Stimulated activated naive CD4-positive, alpha-beta T cell (primary cell): Measurements from ENCODE around the gene GPR18.

Experiments
- DNase-seq, 6 experiments: peaks; one replicate each; lab custom pipeline; 2025; lab: John Stamatoyannopoulos, UW

The GPR18 gene, protein sequence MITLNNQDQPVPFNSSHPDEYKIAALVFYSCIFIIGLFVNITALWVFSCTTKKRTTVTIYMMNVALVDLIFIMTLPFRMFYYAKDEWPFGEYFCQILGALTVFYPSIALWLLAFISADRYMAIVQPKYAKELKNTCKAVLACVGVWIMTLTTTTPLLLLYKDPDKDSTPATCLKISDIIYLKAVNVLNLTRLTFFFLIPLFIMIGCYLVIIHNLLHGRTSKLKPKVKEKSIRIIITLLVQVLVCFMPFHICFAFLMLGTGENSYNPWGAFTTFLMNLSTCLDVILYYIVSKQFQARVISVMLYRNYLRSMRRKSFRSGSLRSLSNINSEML

GRCh38 chr13:99258210-99258860 lies at the start of gene GPR18:
TSS of gene GPR18 (minus strand) at chr13:99258379. CDS start at chr13:99255872, 2,507 bp downstream.
- peak in 5 of 6 experiments; percentile 13 to 75 (median 72) for DNase-seq

GRCh38 chr13:99307648-99308339 lies 49.6 kb upstream of the GPR18 start:
- no peak for DNase-seq

DNA sequence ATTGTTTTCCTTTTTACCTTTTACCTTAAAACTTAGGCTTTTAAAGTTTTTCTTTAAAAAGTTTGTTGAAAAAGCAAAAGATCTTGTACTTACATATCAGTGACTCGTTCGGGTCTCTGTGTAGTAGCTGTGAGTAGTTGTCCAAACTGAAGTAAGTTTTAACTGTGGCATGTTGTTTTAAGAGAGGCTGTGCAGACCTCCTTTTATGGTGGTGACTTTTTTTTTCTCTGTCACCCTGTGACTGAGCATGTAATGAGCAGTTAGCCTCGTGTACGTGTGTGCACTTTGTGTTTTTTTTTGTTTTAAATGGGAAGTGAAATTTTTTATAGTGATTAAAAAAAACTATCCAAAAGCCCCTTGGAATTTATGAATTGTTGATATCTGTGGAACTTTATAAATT lies 49.1 kb upstream of the GPR18 start, which contains the start of gene GPR183:
Gene GPR183 (minus strand): TSS at position 153 of the 400 bp plus-strand sequence. CDS start 11,254 bp downstream, outside the sequence.
- DNase-seq, result peak in 3 of 6 experiments; percentile 72 to 81 (median 81)

DNA sequence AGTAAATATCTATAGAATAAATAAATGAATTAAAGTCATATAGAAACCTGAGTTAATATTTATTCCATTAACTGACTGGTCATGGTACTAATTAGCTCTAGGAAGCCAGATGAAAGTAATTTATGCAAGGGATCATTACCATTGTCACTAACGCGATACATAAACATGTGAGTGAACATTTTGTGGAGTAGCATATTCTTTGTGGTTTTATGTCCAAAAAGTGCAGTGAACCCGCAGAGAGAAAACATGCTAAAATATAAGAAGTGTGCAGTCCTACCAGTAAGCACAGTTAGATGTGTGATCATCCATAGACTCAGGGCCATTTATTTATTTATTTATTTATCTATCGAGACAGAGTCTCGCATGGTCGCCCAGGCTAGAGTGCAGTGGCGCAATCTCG lies 47.4 kb upstream of the GPR18 start:
- peak in 1 of 6 experiments; percentile 44 for DNase-seq

DNA sequence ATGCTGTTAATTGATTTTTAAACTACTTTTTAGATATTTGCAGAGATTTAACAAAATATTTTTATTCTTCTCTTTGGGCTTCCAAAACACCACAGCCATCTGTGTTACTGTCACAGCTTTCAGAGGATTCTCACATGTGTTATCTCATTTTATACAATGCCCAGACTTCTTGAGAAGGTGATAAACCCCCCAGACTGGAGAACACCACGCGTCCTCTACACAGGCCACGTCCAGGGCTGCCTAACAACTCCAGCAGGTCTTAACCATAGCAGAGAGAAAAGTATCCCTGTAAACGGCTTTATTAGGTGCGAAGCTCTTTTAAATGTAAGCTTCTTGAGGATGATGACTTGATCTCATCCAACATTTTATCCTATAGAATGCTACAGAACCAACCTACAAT lies 47.0 kb upstream of the GPR18 start:
- DNase-seq, result no peak

DNA sequence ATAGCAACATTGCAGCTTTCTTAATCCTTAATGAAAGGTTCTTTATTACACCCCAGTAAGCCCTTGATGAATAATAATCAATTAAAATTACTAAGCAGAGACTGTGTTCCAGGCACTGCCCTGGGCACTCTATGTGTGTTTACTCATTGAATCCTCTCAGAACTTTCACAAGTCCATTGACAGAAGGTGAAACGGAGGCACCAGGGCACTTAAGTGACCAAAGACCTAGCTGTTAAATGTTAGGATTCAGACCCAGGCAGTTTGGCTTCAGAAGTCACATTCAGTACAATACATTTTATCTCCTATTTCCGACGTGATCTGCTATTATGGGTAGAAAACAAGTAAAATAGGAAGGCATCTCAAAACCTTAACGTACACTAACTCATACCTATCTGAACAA lies 46.4 kb upstream of the GPR18 start:
- DNase-seq, result peak in 1 of 6 experiments; percentile 24

- peak; percentile 13 to 44 (median 31) for DNase-seq
Measured at GRCh38 chr13:99303863-99304521, 45.8 kb upstream of the GPR18 start.

DNA sequence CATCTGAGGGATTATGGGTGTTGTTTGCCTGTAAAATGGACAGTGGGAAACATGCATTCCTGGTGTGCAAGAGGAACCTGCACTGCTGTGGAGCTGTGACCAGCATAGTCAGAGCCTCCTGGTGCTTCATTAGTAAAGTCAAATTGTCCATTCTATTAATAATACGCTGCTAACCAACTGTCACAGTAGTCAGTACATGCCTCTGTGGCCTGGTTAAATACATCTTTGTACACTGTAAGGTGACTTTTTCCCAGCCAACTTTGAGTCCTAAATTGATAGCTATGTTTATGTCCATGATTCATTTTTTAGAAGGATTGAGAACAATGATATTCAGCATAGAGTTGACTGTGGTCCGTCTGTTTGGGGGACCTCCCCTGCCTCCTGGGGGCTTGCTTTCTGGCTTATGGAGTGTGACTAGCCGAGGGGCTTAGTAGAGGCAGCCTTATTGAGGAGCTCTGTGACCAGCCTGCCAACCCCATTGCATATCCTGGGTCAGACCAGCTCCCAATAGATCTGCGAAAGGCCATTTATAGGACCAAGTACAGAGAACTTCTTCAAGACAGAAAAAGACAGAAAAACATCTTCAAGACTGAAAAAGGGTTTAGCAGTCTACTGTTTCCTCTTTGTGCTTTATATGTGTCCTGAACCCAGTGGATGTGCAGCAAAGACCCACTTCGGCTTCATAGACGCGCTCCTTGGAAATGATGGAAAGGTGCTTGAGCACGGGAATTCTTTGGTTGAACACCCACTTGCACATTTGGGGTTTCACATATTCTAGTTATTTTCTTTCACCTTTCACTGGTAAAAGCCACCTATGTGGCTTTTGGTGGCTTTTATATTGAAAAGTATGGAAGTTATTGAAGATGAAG lies 44.7 kb upstream of the GPR18 start:
- no peak for DNase-seq

DNA sequence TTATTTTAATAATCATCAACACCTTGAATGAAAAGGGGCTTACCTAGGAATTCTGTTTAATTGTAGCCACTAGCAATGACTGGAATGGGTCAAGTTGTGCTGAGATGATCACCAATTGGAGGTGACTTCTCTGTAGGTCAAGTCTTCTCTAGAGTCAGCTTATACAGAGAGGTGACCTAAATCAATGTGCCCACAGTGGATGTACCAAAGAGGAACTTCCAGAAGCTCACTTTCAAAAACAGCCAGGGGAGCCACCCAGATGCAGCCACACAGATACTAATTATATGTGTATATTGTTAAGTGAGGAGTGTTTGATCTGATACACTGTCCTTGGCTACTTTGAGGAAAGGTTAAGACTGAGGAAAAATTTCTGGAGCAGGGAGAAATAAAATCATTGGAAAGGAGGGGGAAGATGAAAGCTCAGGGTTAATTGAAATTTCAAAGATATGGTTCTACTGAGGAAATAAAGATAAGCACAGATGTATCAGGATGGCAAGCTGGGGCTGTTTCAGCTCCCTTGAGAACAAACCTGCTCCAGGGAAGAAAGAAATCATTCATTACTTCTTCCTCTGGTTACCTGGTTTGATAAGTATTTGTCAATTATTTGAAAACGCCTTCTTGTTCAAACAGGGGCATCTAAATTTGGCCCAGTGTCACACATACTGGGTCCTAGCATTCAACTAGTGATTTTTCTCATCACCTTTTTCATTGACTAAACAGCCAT lies 43.9 kb upstream of the GPR18 start:
- DNase-seq, result no peak

- DNase-seq, result no peak
Measured at GRCh38 chr13:99301056-99301838, 43.1 kb upstream of the GPR18 start.

GRCh38 chr13:99299920-99300341 lies 41.8 kb upstream of the GPR18 start:
- DNase-seq, result no peak

DNA sequence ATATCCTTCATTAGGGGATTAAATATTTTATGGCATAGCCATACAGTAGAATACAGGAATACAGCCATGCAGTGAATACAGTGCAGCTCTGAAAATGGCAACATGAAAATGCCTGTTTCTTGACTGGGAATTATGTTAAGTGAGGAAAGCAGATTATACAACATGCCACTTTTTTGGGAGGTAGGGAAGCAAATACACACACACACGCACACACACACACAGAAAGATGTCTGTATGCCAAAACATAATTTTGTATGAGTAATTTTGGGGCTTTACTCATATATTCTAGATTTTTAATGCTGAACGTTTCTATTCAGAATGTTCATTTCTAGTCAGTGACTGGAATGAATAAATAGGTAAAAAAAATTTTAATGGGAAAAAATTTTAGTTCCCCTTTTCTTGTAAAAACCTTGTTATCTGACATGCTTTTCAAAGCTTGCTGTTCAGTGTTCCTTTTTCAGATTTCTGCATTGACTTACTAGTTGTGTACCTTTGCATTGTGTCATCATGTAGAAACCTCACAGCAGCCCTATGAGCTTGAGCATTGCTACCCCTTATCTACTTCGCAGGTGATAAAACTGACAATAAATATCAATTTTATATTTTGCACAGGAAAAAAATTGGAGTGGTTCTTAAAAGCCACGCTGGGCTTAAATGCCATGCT lies 41.2 kb upstream of the GPR18 start:
- DNase-seq, result no peak

GRCh38 chr13:99298056-99298455 lies 39.9 kb upstream of the GPR18 start:
- no peak for DNase-seq

GRCh38 chr13:99297331-99297730 lies 39.2 kb upstream of the GPR18 start:
- DNase-seq, result no peak

GRCh38 chr13:99296398-99296797 lies 38.2 kb upstream of the GPR18 start:
- peak in 3 of 6 experiments; percentile 45 to 60 (median 52) for DNase-seq

DNA sequence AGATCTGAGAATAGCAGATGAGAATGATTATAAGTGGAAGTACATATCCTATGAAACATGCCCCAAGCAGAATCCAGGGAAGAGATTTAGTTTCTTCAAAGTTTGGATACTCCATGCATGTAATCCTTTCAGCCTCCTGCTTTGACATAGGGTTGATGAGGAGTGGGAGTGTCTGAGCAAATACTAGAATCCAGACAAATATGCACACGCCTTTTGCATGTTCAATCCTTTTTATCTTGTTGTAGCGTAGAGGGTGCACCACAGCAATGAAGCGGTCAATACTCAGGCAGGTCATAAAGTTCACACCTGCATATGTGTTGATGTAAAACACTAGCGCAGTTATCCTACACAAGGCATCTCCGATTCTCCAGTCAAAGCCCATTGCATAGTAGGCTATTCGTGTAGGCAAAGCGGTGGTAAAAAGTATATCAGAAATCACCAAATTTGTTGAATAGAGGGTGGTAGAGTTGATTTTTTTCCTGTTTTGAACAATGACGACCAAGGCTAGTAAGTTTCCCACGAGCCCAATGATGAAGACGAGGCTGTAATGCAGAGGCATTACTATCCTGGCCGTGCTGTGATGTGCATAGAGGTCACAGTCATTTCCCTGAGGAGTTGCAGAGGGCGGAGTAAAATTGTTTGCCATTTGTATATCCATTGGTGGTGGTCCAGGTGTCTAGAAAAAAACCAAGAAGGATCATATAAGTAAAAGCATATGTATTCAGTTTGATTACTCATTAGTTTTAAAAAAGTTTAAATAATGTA lies 37.5 kb upstream of the GPR18 start:
- no peak for DNase-seq

- DNase-seq, result no peak
Measured at GRCh38 chr13:99294958-99295357, 36.8 kb upstream of the GPR18 start.

DNA sequence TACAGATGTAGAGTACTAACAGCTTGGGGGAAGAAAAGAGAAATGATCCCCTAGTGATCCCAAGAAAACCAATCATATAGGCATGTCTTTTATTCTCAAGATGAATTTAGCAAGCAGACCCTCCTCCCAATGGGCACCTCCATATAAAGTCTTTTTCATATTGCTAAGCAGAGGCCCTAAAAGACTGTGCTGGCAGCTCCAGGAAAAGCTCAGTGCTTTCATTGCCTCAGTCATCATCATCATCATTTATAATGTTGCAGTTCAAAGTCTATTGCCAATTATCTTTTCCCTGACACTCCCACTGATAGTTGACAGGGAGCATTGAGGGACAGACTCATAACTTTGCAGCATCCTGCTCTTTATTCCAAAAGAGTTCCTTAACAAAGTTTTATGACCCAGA lies 36.0 kb upstream of the GPR18 start:
- no peak for DNase-seq
